NCI-H2171 (cell line): ENCODE data around the gene CLEC6A.
"Not testable (repeated sequence)": the region's sequence is repeated elsewhere in the genome, so short reads cannot be mapped to it uniquely, and the experiment has no call there.

Source experiments
- DNase-seq: peaks from one replicate; lab custom pipeline; 2025; lab: John Stamatoyannopoulos, UW

The CLEC6A gene

DNA sequence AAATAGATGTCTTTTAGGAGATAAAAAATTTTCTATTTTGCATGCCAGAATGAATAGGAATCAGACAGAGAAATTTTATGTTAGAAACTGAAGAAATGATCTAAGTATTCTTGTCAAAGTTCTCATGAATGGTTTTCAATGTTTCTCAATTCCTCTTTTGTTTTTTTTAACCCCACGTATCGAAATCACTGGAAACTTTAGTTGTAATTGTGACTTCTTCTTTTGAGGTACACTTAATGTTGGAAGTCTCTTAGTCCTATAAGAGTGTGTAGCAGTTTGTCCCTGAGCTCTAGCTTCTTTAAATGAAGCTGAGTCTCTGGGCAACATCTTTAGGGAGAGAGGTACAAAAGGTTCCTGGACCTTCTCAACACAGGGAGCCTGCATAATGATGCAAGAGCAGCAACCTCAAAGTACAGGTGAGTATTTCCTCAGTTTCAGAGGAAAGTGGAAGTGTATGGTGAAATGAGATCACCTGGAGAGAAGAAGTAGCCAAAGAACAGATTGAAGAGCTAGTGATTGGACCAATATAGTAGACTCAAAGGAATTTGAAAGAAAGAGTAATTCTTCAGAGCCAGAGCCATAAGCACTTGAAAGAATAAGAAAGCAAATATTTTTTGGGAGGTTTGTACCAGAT, at the start of gene CLEC6A:
CLEC6A (plus strand) TSS at position 236 of the 634 bp plus-strand sequence; CDS start at position 386, 150 bp downstream.
- DNase-seq, result no peak

DNA sequence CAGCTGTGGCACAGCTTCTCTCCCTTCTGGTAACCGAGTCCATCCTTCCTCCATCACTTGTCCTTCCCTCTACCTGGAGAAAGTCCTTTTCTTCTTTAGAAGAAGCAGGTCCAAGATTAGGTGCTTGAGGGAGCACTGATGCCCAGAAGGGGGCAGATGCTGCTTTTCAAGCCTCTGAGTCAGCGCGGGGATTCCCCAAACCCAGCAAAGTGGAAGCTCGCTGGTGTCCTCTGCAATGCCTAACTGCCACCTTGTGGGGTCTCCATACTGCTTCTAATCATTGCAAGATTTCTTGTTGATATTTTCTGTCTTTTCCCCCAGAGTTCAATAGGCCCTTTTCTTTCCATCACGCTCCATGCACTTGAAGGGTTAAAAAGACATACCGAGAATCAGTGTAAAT, 36.2 kb upstream of the CLEC6A start:
- not testable (repeated sequence) for DNase-seq

DNA sequence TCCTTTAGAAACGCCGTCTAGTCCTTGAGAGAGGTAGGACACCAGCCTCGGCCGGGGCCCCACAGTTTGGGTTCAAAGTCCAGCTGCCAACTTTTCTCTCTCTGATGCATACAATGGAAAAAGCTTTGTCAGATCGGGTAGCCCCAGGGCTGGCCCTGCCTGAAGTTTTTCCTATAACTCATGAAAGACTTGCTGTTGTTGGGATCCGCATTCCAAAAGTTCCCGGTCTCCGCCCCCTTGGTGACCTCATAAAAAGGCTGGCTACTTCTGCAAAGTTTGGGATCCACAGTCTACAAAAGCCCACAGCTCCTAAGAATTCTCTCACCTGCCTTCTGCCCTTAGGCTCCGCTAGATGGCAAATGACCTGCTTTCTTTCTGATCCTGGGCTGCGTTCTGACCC, 35.3 kb upstream of the CLEC6A start:
- no peak for DNase-seq

DNA sequence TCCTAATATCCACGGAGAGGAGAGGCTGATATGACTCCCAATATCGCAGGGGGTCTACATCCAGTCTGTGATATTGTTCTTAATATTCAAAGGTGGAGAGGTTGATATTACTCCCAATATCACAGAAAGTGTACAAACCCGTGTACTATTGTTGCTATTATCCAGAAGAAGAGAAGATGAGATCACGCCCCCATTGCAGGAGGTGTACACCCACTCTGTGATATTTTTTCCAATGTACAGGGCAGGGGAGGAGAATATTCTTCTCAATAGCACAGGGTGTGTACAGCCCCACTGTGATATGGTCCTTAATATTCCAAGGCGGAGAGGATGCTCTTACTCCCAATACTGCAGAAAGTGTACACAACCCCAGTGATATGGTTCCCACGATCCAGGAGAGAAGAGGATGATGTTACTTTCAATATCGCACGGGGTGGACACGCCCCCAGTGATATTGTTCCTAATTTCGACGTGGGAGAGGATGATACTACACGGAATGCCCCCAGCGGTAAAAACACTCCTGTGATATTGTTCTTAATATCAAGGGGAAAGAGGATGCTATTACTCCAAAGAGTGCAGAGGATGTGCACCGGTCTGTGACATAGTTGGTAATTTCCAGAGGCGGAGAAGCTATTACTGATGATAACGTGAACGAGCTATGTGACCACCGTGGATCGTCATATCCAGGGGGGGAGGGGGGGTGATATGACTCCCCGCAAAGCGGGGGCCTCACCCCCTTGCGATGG, 11.1 kb upstream of the CLEC6A start:
- not testable (repeated sequence) for DNase-seq

DNA sequence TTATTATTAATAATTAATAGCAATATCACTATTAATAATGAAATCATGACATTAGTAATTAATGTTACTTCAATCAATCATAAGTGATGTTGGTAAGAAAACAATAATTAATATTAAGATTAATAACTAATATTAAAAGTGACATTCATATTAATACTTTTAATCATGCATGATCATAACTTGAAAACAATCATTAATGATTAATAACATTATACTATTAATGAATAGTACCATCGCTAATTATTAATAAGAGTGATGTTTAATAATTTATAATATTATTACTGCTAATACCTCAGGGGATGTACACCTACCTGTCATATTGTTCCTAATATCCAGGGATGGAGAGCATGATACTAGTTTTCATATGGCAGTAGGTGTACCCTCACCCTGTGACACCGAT, 10.0 kb upstream of the CLEC6A start:
- DNase-seq, result no peak

DNA sequence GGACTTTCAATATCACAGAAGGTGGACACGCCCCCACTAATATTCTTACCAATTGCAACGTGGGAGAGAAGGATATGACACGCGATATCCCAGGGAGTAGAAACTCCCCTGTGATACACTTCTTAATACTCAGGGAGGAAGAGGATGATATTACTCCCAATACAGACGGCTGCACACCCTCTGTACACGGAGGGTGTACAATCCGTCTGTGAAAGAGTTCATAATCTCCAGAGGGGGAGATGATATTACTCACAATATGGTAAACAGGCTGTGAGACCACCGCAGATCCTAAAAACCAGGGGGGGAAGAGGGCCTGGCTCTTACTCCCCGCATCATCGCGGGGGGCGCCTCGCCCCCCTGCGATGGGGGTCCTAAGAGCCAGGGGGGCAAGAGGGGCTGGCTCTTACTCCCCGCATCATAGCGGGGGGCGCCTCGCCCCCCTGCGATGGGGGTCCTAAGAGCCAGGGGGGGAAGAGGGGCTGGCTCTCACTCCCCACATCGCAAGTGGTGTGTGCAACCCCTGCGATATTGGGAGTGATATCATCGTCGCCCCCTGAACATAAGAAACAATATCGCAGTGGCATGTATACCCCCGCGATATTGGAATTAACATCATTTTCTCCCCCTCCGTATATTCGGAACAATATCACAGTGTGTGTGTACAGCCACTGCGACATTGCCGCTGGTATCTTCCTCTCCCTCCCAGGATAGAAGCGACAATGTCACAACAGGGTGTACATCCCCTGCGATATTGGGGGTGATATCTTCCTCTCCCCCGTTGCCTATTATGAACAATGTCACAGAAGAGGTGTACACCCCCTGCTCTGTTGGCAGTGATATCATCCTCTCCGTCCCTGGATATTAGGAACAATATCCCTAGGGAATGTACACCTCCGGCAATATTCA, 8.9 kb upstream of the CLEC6A start:
- DNase-seq, result no peak

DNA sequence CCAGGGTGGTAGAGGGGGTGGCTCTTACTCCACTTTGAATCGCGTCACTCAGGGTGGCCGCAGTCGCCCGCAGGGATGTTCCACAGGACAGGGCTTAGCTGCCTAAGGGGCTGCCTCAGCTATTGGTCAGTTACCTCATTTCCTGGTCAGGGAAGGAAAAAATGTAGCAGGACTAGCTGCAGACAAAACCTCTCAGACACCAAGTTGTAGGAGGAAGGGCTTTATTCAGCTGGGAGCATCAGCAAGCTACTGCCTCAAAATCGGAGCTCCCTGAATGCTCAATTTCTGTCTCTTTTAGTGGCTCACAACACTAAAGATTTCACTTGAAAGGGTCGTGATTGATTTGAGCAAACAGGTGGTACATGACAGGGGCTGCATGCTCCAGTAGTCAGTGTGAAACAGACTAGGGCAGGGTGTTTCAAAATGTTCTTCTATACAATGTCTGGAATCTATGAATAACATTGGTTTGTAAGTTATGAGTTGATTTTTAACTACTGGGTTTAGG, 6.4 kb upstream of the CLEC6A start:
- no peak for DNase-seq

DNA sequence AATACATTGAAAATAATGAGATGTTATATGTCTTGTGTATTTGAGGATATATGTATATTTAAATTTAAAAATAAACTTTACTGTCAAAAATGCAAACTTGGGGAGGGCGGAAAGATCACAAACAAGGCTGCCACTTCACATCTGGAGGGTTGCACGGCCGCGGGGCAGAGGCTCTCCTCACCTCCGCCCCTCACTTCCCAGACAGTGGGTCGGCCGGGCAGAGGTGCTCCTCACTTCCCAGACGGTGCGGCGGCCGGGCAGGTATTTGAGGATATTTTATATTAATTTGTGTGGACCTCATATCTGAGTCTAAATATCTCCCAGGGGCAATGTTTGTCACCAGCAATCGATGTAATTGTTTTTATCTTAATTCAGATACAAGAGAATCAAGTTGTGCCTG, 3.7 kb upstream of the CLEC6A start:
- no peak for DNase-seq

DNA sequence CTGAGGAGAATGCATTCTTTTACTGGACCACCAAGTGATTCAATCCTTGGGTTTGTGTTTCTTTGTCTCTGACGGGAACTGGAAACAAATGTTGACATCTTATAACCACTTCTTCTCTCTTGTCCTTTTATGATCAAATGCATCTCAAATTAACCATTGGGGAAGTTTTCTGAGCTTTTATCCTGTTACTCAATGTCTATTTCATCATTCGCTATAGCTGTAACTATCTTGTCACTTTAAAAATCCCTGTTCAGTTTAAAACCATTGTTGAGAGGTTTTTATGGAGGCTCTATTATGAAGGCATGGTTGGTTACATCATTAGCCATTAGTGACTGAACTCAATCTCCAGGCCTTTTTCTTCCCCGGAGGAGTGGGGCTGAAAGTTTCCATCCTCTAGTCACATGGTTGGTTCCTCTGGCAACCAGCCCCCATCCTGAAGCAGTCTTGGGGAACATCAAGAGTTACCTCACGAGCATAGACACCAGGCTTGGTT, 2.7 kb upstream of the CLEC6A start:
- DNase-seq, result no peak

DNA sequence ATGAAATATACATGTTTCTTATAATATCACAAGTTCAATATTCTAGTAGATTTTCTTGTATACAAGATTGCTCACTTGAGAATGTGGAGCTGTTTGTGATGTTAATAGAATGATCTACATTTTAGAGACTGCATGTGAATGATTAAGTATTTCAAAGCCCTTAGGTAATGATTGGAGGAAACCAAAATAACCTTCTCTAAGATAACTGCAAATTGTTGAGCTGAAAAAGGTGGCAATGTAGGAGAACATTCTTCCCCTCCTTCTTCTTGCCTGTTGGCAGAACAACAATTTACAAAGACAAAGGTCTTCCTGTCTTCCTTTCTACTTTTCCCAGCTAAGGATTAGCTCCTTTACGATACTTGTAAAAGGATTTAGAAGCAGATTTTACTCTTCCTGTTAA, 2.0 kb upstream of the CLEC6A start:
- no peak for DNase-seq

DNA sequence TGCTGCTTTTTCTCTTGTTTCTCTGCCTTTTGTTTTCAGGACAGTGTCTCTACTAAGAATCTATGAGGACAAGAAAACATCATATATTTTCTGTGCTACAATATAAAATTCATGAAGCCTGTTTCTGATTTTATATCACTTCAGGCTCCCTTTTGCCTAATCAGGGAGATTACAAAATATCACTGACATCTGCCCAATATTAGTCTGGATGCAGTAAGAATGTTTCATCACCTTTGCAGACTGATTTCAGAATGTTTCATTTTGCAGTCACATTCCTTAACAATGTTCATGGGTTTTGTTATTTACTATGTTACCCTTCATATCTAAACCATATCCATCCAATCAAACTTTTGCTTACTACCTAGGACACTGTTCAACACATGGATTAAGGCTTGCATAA, 491 bp upstream of the CLEC6A start:
- DNase-seq, result no peak

DNA sequence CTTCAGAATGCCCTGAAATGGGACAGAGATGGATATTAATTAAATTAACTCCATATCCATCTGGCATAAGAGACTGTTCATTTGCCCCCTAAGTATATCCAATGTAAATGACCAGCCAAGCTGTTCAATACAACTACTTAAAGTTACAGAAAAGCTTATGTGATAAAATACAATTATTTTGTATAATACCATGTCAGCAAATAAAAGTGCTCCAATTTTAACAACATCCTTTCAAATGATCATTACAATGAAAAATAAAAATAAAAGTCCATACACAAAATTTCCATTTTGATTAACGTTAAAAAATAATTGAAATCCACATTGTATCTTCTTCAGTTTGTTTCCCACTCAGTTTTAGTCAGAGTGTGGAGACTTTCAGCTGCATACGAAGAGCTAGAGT, 5.7 kb downstream of the CLEC6A start:
- DNase-seq, result no peak

DNA sequence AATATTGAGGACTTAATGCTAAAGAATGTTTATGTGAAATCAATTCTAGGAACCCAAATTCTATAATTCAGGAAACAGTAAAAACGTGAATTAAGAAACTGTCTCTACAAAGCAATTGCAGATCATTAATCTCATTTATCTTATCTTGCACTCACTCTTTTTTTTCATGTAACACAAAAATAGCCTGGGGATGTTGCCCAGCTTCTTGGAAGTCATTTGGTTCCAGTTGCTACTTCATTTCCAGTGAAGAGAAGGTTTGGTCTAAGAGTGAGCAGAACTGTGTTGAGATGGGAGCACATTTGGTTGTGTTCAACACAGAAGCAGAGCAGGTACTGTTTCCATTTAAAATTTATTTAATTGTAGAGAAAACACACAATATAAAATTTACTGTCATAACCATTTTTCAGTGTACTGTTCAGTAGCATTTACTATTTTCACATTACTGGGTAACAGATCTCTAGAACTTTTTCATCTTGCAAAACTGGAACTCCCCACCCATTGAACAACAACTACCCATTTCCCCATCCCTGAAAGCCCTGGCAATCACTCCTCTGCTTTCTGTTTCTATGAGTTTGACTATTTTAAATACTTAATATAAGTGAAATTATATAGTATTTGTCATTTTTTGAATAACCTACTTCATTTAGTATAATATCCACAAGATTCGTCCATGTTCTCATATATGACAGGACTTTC, 9.7 kb downstream of the CLEC6A start:
- DNase-seq, result no peak

DNA sequence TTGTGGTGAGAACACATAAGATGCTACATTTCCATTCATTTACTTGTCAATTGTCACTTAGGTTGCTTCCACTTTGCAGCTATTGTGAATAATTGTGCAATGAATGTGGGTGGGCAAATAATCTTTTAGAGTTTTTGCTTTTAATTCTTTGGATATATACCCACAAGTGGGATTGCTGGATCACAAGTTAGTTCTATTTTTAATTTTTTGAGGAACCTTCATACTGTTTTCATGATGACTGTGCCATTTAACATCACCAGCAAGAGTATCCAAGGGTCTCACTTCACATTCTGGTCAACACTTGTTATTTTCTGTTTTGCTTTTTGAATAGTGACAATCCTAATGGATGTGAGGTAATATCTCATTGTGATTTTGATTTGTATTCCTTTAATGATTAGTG, 10.5 kb downstream of the CLEC6A start:
- DNase-seq, result no peak

DNA sequence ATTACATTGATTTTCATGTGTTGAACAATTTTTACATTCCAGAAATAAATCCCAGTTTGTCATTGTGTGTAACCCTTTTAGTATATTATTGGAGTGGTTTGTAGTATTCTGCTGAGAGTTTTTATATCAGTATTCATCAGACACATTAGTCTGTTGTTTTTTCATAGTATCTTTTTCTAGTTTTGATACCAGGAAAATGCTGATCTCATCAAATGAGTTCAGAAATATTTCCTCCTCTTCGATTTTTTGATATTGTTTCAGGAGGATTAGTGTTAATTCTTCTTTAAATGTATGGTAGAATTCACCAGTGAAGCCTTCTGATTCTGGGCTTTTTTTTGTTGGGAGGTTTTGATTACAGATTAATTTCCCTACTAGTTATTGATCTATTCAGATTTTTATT, 15.3 kb downstream of the CLEC6A start:
- no peak for DNase-seq

DNA sequence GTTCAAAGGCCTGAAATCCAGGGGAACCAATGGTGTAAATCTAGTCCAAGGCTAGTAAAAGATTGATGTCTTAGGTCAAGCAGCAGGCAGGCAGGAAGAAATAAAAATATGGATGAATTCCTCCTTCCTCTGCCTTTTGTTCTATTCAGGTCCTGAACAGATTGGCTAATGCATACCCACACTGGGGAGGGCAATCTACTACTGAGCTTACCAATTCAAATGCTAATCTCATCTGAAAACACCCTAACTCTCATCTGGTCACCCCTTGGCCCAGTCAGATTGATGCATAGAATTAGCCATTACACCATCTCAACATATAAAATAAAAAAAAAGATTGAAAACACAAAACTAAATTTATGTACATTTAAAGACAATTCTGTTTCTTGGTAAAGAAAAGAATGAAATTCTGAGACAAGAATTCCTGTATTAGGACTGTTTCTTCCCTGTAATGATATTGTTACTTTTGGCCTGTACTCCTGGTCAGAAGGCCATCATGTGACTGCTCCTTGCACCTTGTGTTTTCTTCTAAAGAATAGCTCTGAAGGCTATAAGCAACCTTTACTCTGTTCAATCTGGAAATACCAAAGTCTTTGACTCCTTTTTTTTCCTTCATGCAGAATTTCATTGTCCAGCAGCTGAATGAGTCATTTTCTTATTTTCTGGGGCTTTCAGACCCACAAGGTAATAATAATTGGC, 19.9 kb downstream of the CLEC6A start:
- DNase-seq, result no peak

DNA sequence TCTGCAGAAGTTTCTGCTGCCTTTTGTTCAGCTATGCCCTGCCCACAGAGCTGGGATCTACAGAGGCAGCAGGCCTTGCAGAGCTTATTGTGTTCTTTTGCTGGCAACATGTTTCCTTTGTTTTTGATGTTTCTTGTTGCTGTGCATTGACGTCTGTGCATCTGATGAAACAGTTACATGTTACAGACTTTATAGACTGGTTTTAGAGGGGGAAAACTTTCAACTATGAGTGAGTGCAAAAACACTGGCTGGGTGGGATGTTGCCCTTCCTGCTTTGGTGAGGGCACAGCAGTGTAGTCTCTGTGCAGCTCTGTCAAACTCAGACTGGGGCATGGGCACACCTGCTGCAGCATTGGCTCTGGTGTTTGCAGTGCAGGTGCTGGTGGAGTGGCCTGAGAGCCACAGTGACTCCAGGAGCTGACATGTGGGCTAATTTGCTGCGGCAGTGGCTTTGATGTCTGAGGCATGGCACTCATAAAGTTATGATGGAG, 26.9 kb downstream of the CLEC6A start:
- DNase-seq, result no peak

DNA sequence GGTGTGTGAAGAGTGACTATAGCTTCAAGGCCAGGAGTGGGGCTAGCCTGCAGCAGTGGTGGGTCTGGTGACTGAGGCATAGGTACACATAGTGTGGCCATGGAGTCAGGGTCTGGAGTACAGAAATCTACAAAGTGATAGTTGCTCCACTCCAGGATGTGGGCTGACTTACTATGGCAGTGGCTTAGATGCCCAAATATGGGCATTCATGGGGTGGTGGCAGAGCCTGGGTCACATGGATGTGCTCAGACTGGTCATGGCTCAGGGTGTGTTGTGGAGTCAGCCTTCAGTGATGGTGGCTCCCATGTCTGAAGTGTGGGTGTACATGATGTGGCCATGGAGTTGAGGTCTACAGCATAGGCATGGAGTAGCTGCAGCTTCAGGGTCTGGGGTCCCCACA, 27.3 kb downstream of the CLEC6A start:
- no peak for DNase-seq

DNA sequence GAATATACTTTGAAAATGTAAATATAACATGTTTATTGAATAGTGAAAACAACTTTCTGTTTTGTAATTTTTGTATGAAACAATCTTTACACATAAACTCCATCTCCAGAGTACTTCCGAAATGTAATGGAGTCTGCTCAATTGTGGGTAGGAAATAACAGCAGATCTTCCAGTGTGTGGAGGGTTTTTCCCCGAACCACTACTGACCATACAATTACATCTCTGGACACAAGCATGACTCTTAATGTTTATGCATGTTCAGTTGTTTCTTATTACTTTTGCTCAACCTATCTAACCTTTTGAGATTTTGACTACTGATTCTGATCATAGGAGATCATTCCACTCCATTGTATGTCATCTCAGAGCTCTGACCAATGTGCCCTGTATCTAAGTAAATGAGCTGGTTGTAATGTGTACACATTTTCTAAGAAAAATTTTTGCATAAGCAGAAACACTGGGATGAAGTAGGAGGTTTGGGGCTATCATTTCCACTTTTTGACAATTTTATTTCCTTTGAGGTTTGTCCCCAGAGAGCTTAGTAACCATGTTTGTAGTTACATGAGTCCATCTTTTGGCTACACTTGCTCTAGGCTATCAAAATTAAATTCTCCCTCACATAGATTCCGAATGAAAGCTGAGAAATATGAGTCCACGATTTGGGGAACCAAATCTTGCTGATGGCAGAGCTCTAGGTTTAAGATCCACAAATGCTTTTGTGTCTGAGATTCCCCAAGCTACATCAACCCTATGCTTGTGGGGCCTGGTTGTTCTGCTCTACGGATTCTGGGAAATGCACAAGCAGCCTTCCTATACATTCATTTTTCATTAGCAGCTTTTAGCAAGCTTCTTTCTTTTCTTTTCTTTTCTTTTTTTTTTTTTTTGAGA, 36.1 kb downstream of the CLEC6A start:
- no peak for DNase-seq

DNA sequence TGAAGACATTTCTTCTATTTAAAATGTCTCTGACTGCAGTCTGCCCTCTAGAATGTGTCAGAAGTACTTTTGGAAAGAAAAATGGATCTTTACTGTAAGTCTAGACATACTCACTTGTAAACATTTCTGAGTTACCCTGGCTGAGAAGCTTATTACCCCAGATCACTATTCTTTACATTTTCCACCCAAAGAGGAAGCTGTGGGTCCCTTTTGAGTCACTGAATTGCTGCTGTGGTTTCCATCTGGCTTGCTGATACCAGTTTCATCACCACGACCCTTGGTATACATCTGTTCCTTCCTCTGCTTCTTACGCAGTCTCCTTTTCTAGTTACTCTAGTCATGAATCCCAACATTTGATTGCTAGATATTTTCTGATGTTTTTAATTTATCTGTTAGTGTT, 37.3 kb downstream of the CLEC6A start:
- DNase-seq, result no peak
